ENCODE data around the gene STRADA.

- no peak for TF ChIP-seq CTCF (IDR thresholded peaks at IDR 0.05)
- no peak for TF ChIP-seq POLR2AphosphoS5 (IDR thresholded peaks at IDR 0.05)
Observed at GRCh38 chr17:63790057-63790456, 48.5 kb upstream of the STRADA start.

All from suprapubic skin (tissue), 3 donors.